ENCODE measurements around the gene DNPEP.

GRCh38 chr2:219331560-219332213 is 56.0 kb downstream of the DNPEP start:
- no peak for TF ChIP-seq CTCF (conservative IDR thresholded peaks at IDR 0.05; ENCODE audit: low read depth in 2 of 2)
- TF ChIP-seq REST (IDR thresholded peaks at IDR 0.05; ENCODE audit: unreplicated experiment), result peak; percentile 96
- TF ChIP-seq EZH2phosphoT487 (IDR thresholded peaks at IDR 0.05; ENCODE audit: unreplicated experiment), result no peak
- no peak for TF ChIP-seq CREB1 (CRISPR knock-in tag; IDR thresholded peaks at IDR 0.05; ENCODE audit: low read depth)
- TF ChIP-seq POLR2AphosphoS5 (IDR thresholded peaks at IDR 0.05; ENCODE audit: low read depth), result no peak
- TF ChIP-seq EZH2 (IDR thresholded peaks at IDR 0.05; ENCODE audit: low read depth, unreplicated experiment), result peak; percentile 34
- no peak for TF ChIP-seq ETS1 (IDR thresholded peaks at IDR 0.05)
- TF ChIP-seq ZNF331 (CRISPR knock-in tag; IDR thresholded peaks at IDR 0.05; ENCODE audit: low read depth), result no peak
- TF ChIP-seq JUNB (IDR thresholded peaks at IDR 0.05; ENCODE audit: unreplicated experiment), result no peak
- no peak for TF ChIP-seq ZNF462 (CRISPR knock-in tag; IDR thresholded peaks at IDR 0.05)
- no peak for TF ChIP-seq NANOG (IDR thresholded peaks at IDR 0.05; ENCODE audit: borderline replicate concordance)
- no peak for TF ChIP-seq STAT1 (IDR thresholded peaks at IDR 0.05; ENCODE audit: unreplicated experiment)
